ENCODE measurements around the gene SLC22A23.

The SLC22A23 gene

DNA sequence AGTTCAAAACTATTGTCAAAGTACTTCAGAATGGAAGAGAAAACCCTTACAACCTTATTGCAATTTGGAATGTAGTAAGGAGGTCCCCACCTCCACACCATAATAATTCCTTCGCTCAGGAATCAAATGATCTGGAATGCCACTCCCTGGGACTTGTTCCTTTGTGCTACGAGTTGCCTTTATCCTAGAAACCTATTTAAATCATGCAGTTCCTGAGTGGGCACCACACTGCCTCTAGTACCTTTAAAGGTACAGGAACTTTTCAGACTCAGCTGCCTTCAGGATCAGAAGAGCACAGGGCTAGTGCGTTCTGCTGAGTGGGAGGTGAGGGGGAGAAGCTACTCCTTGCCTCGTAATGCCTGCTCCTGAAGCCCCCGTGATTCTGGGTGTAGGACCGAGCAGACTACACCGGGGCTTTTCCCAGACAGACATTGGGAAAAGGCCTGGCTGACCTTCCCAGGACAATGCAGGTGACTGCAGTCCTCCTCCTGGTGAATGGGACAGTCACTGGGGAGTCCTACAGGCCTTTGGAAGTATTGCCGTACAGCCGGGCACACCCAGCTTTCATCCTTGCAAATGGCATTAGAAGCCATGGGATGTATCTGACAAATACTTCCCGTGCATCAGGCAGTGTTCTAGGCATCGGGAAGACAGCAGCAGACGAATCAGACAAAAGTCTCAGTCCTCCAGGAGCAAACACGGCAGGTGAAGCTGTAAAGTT is 217.6 kb downstream of the SLC22A23 start:
- in situ Hi-C loops (cut with HindIII; ENCODE audit: low pct_ligation_motif_present, low pct_unique_long_range_greater_than_20kb, low sequenced_read_pairs): no loop called here
- no peak for DNase-seq

DNA sequence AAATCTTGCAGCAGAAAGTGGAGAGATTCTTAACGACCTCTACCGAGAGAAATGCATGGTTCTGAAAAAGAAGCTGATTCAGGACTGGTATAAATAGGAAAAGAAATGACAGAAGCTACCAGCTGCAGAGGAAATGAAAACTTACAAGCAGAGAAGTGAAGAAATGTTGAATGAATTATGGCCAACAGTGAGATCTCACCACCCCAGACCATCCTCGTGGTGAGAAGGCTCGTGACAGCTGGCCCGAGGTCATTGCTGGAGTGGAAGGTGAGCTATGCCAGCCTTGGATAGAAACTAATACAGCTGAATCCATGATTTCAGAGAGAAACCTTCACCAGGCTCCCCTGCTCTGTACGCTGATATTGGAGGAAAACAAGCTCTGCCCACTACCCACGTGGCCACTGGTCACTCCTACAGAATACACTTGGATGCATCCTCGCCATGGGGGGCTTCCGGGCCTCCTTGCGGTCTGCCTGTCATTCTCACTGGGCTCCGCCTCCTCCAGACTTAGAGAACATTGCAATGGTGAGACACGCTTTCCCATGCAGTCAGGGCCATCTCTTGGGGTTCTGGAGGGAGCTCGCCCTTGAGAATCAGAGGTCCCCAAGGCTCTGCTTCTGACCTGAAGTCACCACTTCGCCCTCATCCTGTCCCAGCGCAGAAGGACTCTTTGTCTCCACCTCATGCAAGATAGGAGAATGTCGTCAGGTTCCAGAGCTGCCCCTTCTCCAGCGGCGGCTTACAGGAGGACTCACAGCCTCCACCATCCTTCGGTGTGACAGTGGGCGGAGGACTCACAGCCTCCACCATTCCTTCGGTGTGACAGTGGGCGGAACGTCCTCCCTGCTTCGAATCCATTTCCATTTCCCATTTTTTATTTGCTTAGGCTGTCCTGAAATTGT is 218.8 kb downstream of the SLC22A23 start:
- in situ Hi-C loops (cut with HindIII; ENCODE audit: low pct_ligation_motif_present, low pct_unique_long_range_greater_than_20kb, low sequenced_read_pairs): no loop called here
- no peak for DNase-seq

GRCh38 chr6:3236005-3236404 is 220.8 kb downstream of the SLC22A23 start:
- no peak for DNase-seq
- in situ Hi-C loops (cut with HindIII; ENCODE audit: low pct_ligation_motif_present, low pct_unique_long_range_greater_than_20kb, low sequenced_read_pairs): no loop called here

- in situ Hi-C loops (cut with HindIII; ENCODE audit: low pct_ligation_motif_present, low pct_unique_long_range_greater_than_20kb, low sequenced_read_pairs): no loop called here
- no peak for DNase-seq
Measured at GRCh38 chr6:3235486-3235885, 221.4 kb downstream of the SLC22A23 start.

DNA sequence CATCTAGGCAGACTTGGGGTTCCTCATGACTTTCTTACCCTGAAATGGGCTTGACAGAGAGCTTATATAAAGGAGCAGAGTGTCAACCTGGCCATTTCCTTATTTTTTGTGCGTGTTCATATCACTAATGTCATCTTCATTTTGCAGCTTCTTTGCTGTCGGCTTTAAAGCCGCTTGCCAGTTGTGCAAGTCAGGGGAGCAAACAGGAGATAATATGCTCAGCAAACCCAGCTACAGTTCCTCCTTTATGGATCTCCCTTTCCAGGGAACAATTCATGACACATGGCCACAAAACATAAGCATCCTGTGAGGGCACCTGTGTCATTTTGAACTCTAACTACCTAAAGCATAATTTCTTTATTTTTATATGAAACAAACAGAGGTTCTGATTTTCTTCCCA is 222.9 kb downstream of the SLC22A23 start:
- in situ Hi-C loops (cut with HindIII; ENCODE audit: low pct_ligation_motif_present, low pct_unique_long_range_greater_than_20kb, low sequenced_read_pairs): no loop called here
- no peak for DNase-seq

- no peak for DNase-seq
- in situ Hi-C loops (cut with HindIII; ENCODE audit: low pct_ligation_motif_present, low pct_unique_long_range_greater_than_20kb, low sequenced_read_pairs): no loop called here
Measured at GRCh38 chr6:3233321-3233720, 223.5 kb downstream of the SLC22A23 start.

DNA sequence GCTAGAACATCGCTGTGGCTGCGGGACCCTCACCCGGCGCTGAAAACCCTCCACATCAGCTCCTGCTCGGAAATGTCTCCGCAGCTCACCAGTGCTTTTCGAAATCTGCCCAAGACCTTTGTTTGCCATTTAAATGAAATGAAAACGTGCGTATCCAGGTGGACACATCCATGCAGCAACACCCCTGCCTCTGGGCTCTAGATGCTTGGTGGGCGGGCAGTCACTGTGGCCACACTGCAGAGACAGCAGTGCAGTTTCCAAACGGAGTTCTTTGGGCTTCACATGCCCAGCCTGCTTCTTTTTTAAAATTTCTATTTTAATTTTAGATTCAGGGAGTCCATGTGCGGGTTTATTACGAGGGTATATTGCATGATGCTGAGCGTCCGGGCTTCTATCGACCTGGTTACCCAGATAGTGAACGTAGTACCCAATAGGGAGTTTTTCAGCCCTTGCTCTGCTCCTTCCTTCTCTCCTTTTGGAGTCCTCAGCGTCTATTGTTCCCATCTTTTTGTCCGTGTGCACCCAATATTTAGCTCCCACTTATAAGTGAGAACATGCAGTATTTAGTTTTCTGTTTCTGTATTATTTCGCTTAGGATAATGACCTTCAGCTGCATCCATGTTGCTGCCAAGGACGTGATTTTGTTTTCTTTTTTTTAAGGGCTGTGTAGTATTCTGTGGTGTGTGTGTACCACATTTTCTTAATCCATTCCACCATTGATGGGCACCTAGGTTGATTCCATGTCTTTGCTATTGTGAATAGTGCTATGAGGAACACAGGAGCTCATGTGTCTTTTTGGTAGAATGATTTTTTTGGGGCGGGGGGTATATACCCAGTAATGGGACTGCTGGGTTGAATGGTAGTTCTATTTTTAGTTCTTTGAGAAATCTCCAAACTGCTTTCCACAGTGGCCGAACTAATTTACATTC is 224.6 kb downstream of the SLC22A23 start:
- DNase-seq: no peak
- in situ Hi-C loops (cut with HindIII; ENCODE audit: low pct_ligation_motif_present, low pct_unique_long_range_greater_than_20kb, low sequenced_read_pairs): no loop called here

GRCh38 chr6:3231247-3232016 is 225.4 kb downstream of the SLC22A23 start:
- in situ Hi-C loops (cut with HindIII; ENCODE audit: low pct_ligation_motif_present, low pct_unique_long_range_greater_than_20kb, low sequenced_read_pairs): no loop called here

GRCh38 chr6:3230900-3231246 is 226.0 kb downstream of the SLC22A23 start:
- in situ Hi-C loops (cut with HindIII; ENCODE audit: low pct_ligation_motif_present, low pct_unique_long_range_greater_than_20kb, low sequenced_read_pairs): no loop called here
- DNase-seq: peak; percentile 45

More at GRCh38 chr6:3231247-3232016, 225.4 kb downstream of the SLC22A23 start:
- DNase-seq: peak; percentile 85

GRCh38 chr6:3230256-3230882 is 226.5 kb downstream of the SLC22A23 start:
- in situ Hi-C loops (cut with HindIII; ENCODE audit: low pct_ligation_motif_present, low pct_unique_long_range_greater_than_20kb, low sequenced_read_pairs): no loop called here
- no peak for DNase-seq

DNA sequence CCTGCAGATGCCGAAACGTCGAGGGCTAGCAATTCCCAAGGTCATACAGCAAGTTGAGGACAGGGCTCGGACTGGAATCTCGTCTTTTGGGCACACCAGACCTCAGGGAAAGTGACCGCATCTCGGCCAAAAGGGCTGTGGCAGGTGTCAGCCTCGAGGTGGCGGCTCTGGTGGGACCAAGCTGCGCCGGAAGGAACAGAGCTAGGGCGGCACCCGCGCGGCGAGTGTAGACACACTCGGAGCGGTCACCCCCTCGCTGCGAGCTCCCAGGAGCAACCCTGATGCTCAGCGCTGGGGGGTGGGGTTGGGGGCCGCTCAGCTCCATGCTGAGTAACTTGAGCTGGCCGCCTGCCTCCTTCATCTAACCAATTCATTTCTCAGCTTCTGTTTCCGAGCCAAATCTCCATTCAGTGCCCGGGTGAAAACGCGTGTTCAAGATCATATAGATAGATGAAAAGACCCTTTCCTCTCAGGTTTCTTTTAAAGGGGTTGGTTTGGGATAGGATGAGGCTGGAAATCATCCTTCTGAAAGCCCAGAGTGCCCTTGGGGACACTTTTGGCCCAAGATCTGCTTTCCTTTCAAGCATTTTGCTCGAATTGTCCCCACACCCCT is 227.2 kb downstream of the SLC22A23 start:
- DNase-seq: no peak

DNA sequence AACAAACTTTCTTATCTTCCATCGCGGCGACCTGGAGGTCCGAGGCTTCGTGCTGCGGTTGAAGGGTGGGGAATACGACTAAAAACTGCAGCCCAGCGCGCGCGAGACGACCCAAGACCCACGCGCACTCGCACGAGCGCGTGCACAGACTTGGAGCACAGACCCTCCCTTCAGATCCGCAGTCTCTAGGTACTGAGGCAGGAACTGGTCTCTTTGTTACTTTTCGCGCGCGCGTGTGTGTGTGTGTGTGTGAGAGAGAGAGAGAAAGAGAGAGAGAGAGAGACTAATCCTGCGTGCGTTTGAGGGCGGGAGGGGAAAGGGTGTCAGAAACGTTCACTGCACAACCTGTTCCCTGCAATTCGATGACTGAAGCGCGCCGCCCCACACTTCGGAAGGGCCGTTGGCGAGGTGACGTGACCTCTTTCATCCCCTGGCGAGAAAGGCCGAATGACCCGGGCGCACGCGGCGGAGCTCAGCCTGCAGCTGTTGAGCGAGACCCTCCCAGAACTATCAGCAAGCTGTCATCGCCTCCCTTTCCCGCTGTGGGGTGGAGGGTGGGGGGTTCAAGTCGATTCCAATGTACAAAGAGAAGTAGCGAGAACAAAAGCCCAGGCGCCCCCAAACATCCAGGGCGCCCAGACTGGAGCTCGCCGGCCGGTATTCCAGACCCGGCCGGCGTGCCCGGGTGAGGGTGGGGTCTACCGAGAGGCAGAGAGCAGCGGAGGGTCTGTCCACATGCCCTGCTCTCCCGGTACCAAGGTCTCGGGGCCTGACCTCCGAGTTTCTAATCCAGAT is 227.9 kb downstream of the SLC22A23 start:
- no peak for DNase-seq

More for the DNA sequence above, 227.2 kb downstream of the SLC22A23 start:
- in situ Hi-C loops (cut with HindIII; ENCODE audit: low pct_ligation_motif_present, low pct_unique_long_range_greater_than_20kb, low sequenced_read_pairs): no loop called here

DNA sequence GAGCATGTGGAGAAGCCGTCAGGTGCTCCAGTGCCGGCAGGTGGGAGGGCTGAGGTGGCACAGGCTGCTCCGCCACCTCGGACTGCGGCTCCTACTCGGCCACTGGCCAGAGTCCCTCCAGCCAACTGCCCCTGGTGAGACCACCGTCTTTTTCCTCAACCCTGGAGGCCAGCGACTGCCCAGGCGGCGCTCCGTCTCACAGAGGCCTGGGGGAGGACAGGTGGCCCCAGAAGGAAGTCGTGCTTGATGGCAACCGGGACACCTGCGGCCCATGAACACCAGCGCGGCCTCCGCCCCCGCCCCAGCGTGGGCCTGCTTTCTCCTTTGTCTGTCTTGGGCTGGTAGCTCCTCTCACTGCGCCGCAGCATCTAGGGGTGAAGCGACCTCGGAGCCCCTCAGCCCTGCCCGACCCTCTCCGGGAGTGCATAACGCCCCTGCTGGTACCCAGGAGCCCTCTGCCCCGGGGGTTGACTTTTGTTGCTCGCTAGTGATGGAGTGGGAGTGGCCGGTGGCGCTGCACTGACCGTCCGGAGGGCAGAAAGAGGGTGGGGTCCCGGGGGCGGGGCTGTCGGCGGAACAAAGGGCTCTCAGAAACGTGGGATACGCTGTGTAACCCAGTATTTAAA is 228.7 kb downstream of the SLC22A23 start:
- DNase-seq: peak; percentile 22
- in situ Hi-C loops (cut with HindIII; ENCODE audit: low pct_ligation_motif_present, low pct_unique_long_range_greater_than_20kb, low sequenced_read_pairs): no loop called here

More for the DNA sequence above, 227.9 kb downstream of the SLC22A23 start:
- in situ Hi-C loops (cut with HindIII; ENCODE audit: low pct_ligation_motif_present, low pct_unique_long_range_greater_than_20kb, low sequenced_read_pairs): no loop called here

DNA sequence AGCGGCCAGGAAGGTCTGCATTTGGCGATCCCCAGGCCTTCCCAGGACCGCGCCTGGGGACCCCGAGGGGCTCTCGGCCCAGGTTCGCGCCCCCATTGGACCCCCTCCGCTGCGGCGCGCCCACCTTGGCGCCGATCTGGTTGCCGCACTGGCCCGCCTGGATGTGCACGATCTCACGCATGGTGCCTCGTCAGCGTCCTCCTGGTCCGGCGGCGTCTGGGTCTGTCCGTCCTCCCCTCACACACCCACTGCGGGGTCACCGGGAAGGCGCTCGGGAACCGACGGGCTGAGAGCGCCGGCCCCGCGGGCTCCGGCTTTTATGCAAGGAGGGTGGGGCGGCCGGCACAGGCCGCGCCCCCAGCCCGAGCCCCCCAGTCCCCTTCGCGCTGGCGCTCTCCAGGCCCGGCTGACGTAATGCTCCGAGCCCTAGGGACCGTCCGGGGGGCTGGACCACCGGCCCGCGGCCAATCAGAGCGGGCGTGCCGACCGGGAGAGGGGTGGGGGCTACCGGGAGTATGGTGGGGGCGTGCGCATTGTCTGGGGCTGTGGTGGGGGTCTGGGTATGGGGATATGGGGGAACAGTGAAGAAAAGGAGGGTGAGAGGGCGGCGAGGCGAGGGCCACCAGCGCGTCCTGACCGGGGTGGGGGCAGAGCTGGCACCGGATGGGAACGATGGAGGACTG is 229.3 kb downstream of the SLC22A23 start, which contains the start of gene TUBB2B:
TSS of gene TUBB2B (minus strand) at position 291 of the 683 bp plus-strand sequence. CDS start at position 181, 110 bp downstream.
- in situ Hi-C loops (cut with HindIII; ENCODE audit: low pct_ligation_motif_present, low pct_unique_long_range_greater_than_20kb, low sequenced_read_pairs): no loop called here

More for the DNA sequence above, 229.3 kb downstream of the SLC22A23 start, which contains the start of gene TUBB2B:
- peak; percentile 76 for DNase-seq

Measured in ACHN (cell line).